Panc1 (cell line): ENCODE results near the gene MAD1L1.

Source experiments
- CTCF ChIP-seq: fragments of 450-650 bp; IDR thresholded peaks from 2 replicates; pipeline ENCODE4 v1.5.1; 2017; ENCODE audit warnings: mild to moderate bottlenecking
- POLR2AphosphoS5 ChIP-seq: IDR thresholded peaks from 2 replicates; pipeline ENCODE4 v1.6.1; 2012; ENCODE audit warnings: mild to moderate bottlenecking, low read depth, low read length, moderate library complexity
- SIN3A ChIP-seq: IDR thresholded peaks from 2 replicates; pipeline ENCODE4 v1.6.1; 2012; ENCODE audit warnings: low read depth, mild to moderate bottlenecking, low read length, moderate library complexity, borderline replicate concordance; ENCODE audit not compliant: insufficient read depth
- TCF7L2 ChIP-seq: IDR thresholded peaks from 2 replicates; pipeline ENCODE4 v1.6.1; 2011; ENCODE audit warnings: mild to moderate bottlenecking, low read depth, low read length, inconsistent platforms
- TF ChIP-seq, protein P1 (sequence below), 2 experiments: IDR thresholded peaks; 2 replicates each; pipeline ENCODE4 v1.6.1; 2011 to 2012; ENCODE audit warnings: low read depth in 2 of 2, control low read depth in 1 of 2, low read length in 1 of 2, mild to moderate bottlenecking in 1 of 2, moderate library complexity in 1 of 2; ENCODE audit not compliant: insufficient read depth in 1 of 2

DNA sequence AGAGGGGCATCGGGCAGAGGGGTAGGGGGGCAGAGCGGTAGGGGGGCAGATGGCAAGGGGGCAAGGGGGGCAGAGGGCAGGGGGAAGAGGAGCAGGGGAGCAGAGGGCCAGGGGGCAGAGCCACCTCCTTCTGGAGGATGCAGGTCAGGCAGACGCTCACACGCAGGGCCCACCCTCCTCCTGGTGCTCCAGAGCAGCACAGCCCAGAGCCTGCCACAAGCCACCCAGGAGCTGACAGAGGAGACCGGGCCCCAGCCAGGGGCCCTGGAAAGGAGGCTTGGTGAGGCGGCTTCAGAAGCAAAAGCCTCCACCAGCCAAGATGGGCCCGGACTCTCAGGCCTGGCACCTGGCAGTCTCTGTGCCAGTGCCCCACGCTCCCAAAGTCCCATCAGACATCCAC, 13.1 kb downstream of the MAD1L1 start:
- TF ChIP-seq CTCF (no peak), SIN3A (no peak), POLR2AphosphoS5 (no peak), TCF7L2 (no peak)
- TF ChIP-seq, protein P1, sequence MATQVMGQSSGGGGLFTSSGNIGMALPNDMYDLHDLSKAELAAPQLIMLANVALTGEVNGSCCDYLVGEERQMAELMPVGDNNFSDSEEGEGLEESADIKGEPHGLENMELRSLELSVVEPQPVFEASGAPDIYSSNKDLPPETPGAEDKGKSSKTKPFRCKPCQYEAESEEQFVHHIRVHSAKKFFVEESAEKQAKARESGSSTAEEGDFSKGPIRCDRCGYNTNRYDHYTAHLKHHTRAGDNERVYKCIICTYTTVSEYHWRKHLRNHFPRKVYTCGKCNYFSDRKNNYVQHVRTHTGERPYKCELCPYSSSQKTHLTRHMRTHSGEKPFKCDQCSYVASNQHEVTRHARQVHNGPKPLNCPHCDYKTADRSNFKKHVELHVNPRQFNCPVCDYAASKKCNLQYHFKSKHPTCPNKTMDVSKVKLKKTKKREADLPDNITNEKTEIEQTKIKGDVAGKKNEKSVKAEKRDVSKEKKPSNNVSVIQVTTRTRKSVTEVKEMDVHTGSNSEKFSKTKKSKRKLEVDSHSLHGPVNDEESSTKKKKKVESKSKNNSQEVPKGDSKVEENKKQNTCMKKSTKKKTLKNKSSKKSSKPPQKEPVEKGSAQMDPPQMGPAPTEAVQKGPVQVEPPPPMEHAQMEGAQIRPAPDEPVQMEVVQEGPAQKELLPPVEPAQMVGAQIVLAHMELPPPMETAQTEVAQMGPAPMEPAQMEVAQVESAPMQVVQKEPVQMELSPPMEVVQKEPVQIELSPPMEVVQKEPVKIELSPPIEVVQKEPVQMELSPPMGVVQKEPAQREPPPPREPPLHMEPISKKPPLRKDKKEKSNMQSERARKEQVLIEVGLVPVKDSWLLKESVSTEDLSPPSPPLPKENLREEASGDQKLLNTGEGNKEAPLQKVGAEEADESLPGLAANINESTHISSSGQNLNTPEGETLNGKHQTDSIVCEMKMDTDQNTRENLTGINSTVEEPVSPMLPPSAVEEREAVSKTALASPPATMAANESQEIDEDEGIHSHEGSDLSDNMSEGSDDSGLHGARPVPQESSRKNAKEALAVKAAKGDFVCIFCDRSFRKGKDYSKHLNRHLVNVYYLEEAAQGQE (IDR thresholded peaks at IDR 0.05; ENCODE audit: insufficient read depth in 1 of 2, low read depth in 2 of 2, low read length in 1 of 2): no peak
